NCI-H2227 (cell line): ENCODE data around the gene SETBP1.

ENCODE experiments used
- DNase-seq: peaks from one replicate; lab custom pipeline; 2025; ENCODE audit not compliant: unreplicated experiment; lab: John Stamatoyannopoulos, UW

SETBP1 gene

GRCh38 chr18:44679056-44679913 is 1.4 kb upstream of the SETBP1 start:
- peak; percentile 92 for DNase-seq

GRCh38 chr18:44679914-44680272 is 795 bp upstream of the SETBP1 start:
- peak; percentile 77 for DNase-seq

- peak; percentile 38 for DNase-seq
Measured at GRCh38 chr18:44681076-44681970, 635 bp downstream of the SETBP1 start.

- no peak for DNase-seq
Measured at GRCh38 chr18:44682201-44682870, 1.6 kb downstream of the SETBP1 start.

- peak; percentile 34 for DNase-seq
Measured at GRCh38 chr18:44682871-44683221, 2.2 kb downstream of the SETBP1 start.

GRCh38 chr18:44683556-44683955 is 2.9 kb downstream of the SETBP1 start:
- DNase-seq: no peak

GRCh38 chr18:44685296-44685695 is 4.6 kb downstream of the SETBP1 start:
- no peak for DNase-seq

- DNase-seq: no peak
Measured at GRCh38 chr18:44686156-44686555, 5.5 kb downstream of the SETBP1 start.

GRCh38 chr18:44687421-44687820 is 6.7 kb downstream of the SETBP1 start:
- DNase-seq: no peak

- no peak for DNase-seq
Measured at GRCh38 chr18:44689736-44690135, 9.0 kb downstream of the SETBP1 start.

GRCh38 chr18:44691148-44691925 is 10.6 kb downstream of the SETBP1 start:
- DNase-seq: no peak

GRCh38 chr18:44693030-44693784 is 12.5 kb downstream of the SETBP1 start:
- no peak for DNase-seq

GRCh38 chr18:44695503-44695902 is 14.8 kb downstream of the SETBP1 start:
- DNase-seq: no peak

- DNase-seq: no peak
Measured at GRCh38 chr18:44696892-44697291, 16.2 kb downstream of the SETBP1 start.

- no peak for DNase-seq
Measured at GRCh38 chr18:44697315-44697714, 16.6 kb downstream of the SETBP1 start.

GRCh38 chr18:44698518-44698917 is 17.8 kb downstream of the SETBP1 start:
- DNase-seq: no peak

GRCh38 chr18:44699572-44700261 is 19.0 kb downstream of the SETBP1 start:
- no peak for DNase-seq

GRCh38 chr18:44700652-44701051 is 20.0 kb downstream of the SETBP1 start:
- DNase-seq: no peak

GRCh38 chr18:44701227-44701626 is 20.5 kb downstream of the SETBP1 start:
- DNase-seq: no peak
